OCI-LY7 (cell line): ENCODE results near the gene ADAMTSL2. TPM values are rescaled to one million over a fixed set of nuclear protein-coding genes. Genes with fewer than 3 reads are reported as not detected.

ENCODE experiments used
- BruUV-seq: library from RNA; stranded (reverse); fragments of 400-500 nt; replicated peaks from 2 replicates; lab custom pipeline; 2021; lab: Mats Ljungman, UMichigan
- CTCF ChIA-PET: fragments of 300-600 bp; sonication (Branson Sonifier 250); formaldehyde crosslinking; loops from one replicate; lab custom pipeline; 2022; ENCODE audit warnings: antibody characterized with exemption; ENCODE audit not compliant: unreplicated experiment; lab: Charles Lee
- POLR2A ChIA-PET: fragments of 300-600 bp; sonication (Branson Sonifier 250); formaldehyde crosslinking; loops from one replicate; lab custom pipeline; 2022; ENCODE audit warnings: antibody characterized with exemption; lab: Charles Lee
- DNase-seq: peaks from one replicate; pipeline ENCODE4 v3.0.0-alpha.2; 2015; ENCODE audit warnings: low spot score
- H2AFZ ChIP-seq: fragments of 200-600 bp; sonication (generic), shearing (Covaris generic); 2 replicates; pipeline ENCODE4 v1.6.1; 2014; ENCODE audit warnings: mild to moderate bottlenecking, antibody characterized with exemption, low read length, moderate library complexity
- H3K27ac ChIP-seq: fragments of 200-600 bp; sonication (generic); 2 replicates; pipeline ENCODE4 v1.5.1; 2014; ENCODE audit warnings: mixed run types, low read depth, mild to moderate bottlenecking, moderate library complexity, low read length, inconsistent platforms; ENCODE audit not compliant: poor library complexity, severe bottlenecking
- H3K36me3 ChIP-seq: fragments of 200-600 bp; sonication (generic); 2 replicates; pipeline ENCODE4 v1.6.1; 2014; ENCODE audit warnings: mild to moderate bottlenecking, antibody characterized with exemption, low read length, moderate library complexity, mixed read lengths; ENCODE audit not compliant: insufficient read depth
- H3K4me1 ChIP-seq: fragments of 200-600 bp; sonication (generic); 2 replicates; pipeline ENCODE4 v1.5.1; 2014; ENCODE audit warnings: mild to moderate bottlenecking, low read length; ENCODE audit not compliant: insufficient read depth, poor library complexity, severe bottlenecking
- H3K4me2 ChIP-seq: fragments of 200-600 bp; sonication (generic); 2 replicates; pipeline ENCODE4 v1.6.1; 2014; ENCODE audit warnings: mild to moderate bottlenecking, low read length
- H3K4me3 ChIP-seq: fragments of 200-600 bp; sonication (generic); 2 replicates; pipeline ENCODE4 v1.5.1; 2014; ENCODE audit warnings: mild to moderate bottlenecking, low read depth, low read length; ENCODE audit not compliant: poor library complexity, severe bottlenecking
- H3K79me2 ChIP-seq: fragments of 200-600 bp; sonication (generic); 2 replicates; pipeline ENCODE4 v1.6.1; 2016; ENCODE audit warnings: low read depth, mild to moderate bottlenecking, low read length, moderate library complexity, mixed read lengths; ENCODE audit not compliant: insufficient read depth
- H3K9me2 ChIP-seq: fragments of 200-600 bp; sonication (generic); 2 replicates; pipeline ENCODE4 v1.6.1; 2016; ENCODE audit warnings: mild to moderate bottlenecking, low read length, mixed read lengths; ENCODE audit not compliant: insufficient read depth
- H3K9me3 ChIP-seq: fragments of 200-600 bp; sonication (generic); 2 replicates; pipeline ENCODE4 v1.6.1; 2014; ENCODE audit warnings: mild to moderate bottlenecking, mixed run types, low read length, mixed read lengths
- H4K20me1 ChIP-seq: fragments of 200-600 bp; sonication (generic); 2 replicates; pipeline ENCODE4 v1.6.1; 2014; ENCODE audit warnings: mild to moderate bottlenecking, antibody characterized with exemption, low read length, moderate library complexity, mixed read lengths; ENCODE audit not compliant: insufficient read depth
- EZH2phosphoT487 ChIP-seq: fragments of 200-600 bp; sonication (generic); IDR thresholded peaks from 2 replicates; pipeline ENCODE4 v1.6.1; 2018; ENCODE audit warnings: low read depth, borderline replicate concordance, mild to moderate bottlenecking, mixed run types, antibody characterized with exemption, low read length, moderate library complexity, mixed read lengths
- intact Hi-C: fragments of 100-400 bp; cut with micrococcal nuclease; formaldehyde crosslinking; loops from one replicate; pipeline ENCODE4 v1.10.0; 2022; ENCODE audit not compliant: unreplicated experiment
- total RNA-seq, 2 experiments: library from RNA; depleted of rRNA in 1 of 2; stranded (reverse); fragments of >200 nt in 1 of 2; shearing (Covaris generic) in 1 of 2; gene quantifications; 2 replicates each; pipeline ENCODE4 v1.2.3, GENCODE V29; 2014 to 2022
- TF ChIP-seq, protein P1 (sequence below): fragments of 200-600 bp; sonication (generic); conservative IDR thresholded peaks from 2 replicates; pipeline ENCODE4 v1.5.1; 2014; ENCODE audit warnings: mild to moderate bottlenecking, antibody characterized with exemption, low read length, moderate library complexity, mixed read lengths

ADAMTSL2 gene
- total RNA-seq, 2 experiments from 2014 or later = 0.88 TPM; not detected in 1

DNA sequence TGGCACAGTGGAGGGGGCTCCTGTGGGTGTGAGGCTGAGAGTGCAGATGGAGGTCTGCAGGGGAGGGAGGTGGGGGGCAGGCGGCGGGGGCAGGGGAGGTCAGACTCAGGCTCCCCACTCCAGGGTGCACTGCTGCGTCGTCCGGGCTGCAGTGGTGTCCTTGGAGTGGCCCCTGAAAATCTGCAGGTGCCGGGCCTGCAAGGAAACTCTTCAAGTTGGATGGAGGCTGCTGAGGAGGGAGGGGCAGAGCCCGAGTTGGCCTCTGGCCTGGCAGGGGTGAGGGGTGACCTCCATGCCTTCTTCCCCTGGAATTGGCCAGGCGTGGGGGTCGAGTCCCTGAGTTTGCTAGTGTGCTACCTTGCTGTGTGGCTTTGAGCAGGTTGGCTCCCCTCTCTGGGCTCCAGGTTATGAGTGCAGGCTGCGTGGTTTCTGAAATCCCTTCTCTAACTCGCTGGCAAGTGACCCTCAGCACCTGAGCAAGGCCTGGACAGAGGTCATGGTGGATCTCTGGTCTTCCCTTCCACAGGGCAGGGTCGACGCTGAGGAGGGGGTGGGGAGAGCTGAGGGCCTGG is 888 bp downstream of the ADAMTSL2 start:
- H2AFZ ChIP-seq = no peak overlapping the region
- no peak overlapping the region for H3K4me2 ChIP-seq
- H3K9me2 ChIP-seq = no peaks in the 10 kb centered on the region
- CTCF ChIA-PET = no interaction called here
- H3K36me3 ChIP-seq = no peaks in the 10 kb centered on the region
- H3K4me3 ChIP-seq = no peak overlapping the region
- POLR2A ChIA-PET = no interaction called here
- H3K9me3 ChIP-seq = no peaks in the 10 kb centered on the region
- DNase-seq = no peak
- H3K4me1 ChIP-seq = peaks cover 25% of the 10 kb centered on the region
- no peaks in the 10 kb centered on the region for H3K79me2 ChIP-seq
- no peak for TF ChIP-seq EZH2phosphoT487
- TF ChIP-seq, protein P1, sequence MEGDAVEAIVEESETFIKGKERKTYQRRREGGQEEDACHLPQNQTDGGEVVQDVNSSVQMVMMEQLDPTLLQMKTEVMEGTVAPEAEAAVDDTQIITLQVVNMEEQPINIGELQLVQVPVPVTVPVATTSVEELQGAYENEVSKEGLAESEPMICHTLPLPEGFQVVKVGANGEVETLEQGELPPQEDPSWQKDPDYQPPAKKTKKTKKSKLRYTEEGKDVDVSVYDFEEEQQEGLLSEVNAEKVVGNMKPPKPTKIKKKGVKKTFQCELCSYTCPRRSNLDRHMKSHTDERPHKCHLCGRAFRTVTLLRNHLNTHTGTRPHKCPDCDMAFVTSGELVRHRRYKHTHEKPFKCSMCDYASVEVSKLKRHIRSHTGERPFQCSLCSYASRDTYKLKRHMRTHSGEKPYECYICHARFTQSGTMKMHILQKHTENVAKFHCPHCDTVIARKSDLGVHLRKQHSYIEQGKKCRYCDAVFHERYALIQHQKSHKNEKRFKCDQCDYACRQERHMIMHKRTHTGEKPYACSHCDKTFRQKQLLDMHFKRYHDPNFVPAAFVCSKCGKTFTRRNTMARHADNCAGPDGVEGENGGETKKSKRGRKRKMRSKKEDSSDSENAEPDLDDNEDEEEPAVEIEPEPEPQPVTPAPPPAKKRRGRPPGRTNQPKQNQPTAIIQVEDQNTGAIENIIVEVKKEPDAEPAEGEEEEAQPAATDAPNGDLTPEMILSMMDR = no peak
- no TSS peak for BruUV-seq
- H3K27ac ChIP-seq = no peak overlapping the region
- no peaks in the 10 kb centered on the region for H4K20me1 ChIP-seq
- intact Hi-C loops = no loop called here

DNA sequence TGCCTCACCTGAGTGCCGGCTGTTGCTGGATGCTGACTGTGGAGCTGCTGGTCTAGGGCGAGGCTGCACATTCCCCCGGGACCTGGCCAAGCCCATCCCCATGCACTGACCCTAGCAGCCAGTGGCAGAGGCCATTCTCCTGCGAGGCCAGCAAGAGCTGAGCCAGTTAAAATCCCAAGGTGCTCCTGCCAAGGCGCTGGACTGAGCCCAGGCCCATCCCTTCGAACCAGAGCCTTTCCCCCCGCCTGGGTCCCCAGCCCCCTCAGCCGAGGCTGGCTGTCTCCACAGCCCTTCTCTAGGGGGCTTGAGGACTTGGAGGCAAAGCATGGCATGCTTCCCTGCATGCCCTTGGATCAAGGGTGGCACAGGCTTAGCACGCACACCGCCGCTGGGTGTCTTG is 1.6 kb downstream of the ADAMTSL2 start:
- Histone ChIP-seq H4K20me1 (no peaks in the 10 kb centered on the region), H3K4me3 (no peak overlapping the region), H3K36me3 (no peaks in the 10 kb centered on the region), H3K79me2 (no peaks in the 10 kb centered on the region), H3K4me1 (peaks cover 31% of the 10 kb centered on the region), H3K4me2 (no peak overlapping the region), H3K27ac (no peak overlapping the region), H3K9me3 (no peaks in the 10 kb centered on the region), H2AFZ (no peak overlapping the region), H3K9me2 (no peaks in the 10 kb centered on the region)
- DNase-seq = no peak
- POLR2A ChIA-PET = no interaction called here
- BruUV-seq = no TSS peak
- CTCF ChIA-PET = no interaction called here
- TF ChIP-seq EZH2phosphoT487 = no peak
- TF ChIP-seq, protein P1 = no peak
- intact Hi-C loops = no loop called here

DNA sequence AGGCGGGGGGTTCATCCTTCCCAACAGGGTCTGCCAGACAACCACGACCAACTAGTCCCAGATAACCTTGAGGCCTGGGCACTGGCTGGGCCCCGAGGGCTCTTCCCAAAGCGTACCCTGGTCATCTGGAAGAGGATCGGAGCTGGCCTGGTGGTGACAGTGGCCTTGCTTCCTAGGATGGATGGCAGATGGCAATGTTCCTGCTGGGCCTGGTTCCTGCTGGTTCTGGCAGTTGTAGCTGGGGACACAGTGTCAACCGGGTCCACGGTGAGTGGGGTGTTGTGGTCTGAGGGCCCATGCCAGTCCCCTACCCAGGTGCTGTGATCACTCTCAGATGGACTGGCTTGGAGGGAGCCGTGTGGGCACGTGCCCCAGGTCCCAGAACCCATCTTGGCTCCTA is 2.0 kb downstream of the ADAMTSL2 start:
- TF ChIP-seq, protein P1 = no peak
- no peak for TF ChIP-seq EZH2phosphoT487
- intact Hi-C loops = no loop called here
- H3K4me1 ChIP-seq = peaks cover 31% of the 10 kb centered on the region
- no TSS peak for BruUV-seq
- DNase-seq = no peak
- H3K9me2 ChIP-seq = no peaks in the 10 kb centered on the region
- no peaks in the 10 kb centered on the region for H3K79me2 ChIP-seq
- no peaks in the 10 kb centered on the region for H3K9me3 ChIP-seq
- ChIA-PET POLR2A (no interaction called here), CTCF (no interaction called here)
- no peak overlapping the region for H3K4me2 ChIP-seq
- no peaks in the 10 kb centered on the region for H4K20me1 ChIP-seq
- no peak overlapping the region for H3K27ac ChIP-seq
- no peak overlapping the region for H3K4me3 ChIP-seq
- H3K36me3 ChIP-seq = no peaks in the 10 kb centered on the region
- no peak overlapping the region for H2AFZ ChIP-seq
